ENCODE results near the gene MRPL51. TPM values are rescaled to one million over a fixed set of nuclear protein-coding genes. Genes with fewer than 3 reads are reported as not detected.
A peak's percentile ranks its signal among the peaks of the same experiment; 100 is the strongest.

MRPL51 gene
- total and polyA plus RNA-seq, 2 experiments from 2014 or later: 93.9 to 463 TPM

GRCh38 chr12:6494968-6495367, 1.9 kb upstream of the MRPL51 start (continued):
- no peak for TF ChIP-seq ZNF462 (CRISPR knock-in tag; IDR thresholded peaks at IDR 0.05)
- no peak for TF ChIP-seq CTCF (conservative IDR thresholded peaks at IDR 0.05; ENCODE audit: low read depth in 2 of 2)
- TF ChIP-seq EZH2 (IDR thresholded peaks at IDR 0.05; ENCODE audit: low read depth, unreplicated experiment): no peak

- Histone ChIP-seq H3K4me3 (peak overlapping the region; percentile 70), H3K79me2 (replicated peaks; ENCODE audit: insufficient read depth) (peaks cover 60% of the 10 kb centered on the region), H3K27me3 (ENCODE audit: insufficient read depth) (no peaks in the 10 kb centered on the region), H2AFZ (no peak overlapping the region), H3K36me3 (ENCODE audit: insufficient read depth) (peaks cover 27% of the 10 kb centered on the region), H3K4me2 (peak overlapping the region; percentile 81), H3K9me2 (ENCODE audit: insufficient read depth) (no peaks in the 10 kb centered on the region), H3K4me1 (ENCODE audit: insufficient read depth) (peaks cover 27% of the 10 kb centered on the region), H4K20me1 (replicated peaks; ENCODE audit: insufficient read depth) (peaks cover 14% of the 10 kb centered on the region), H3F3A (replicated peaks; ENCODE audit: low read depth) (peaks cover 8% of the 10 kb centered on the region; the same call in 1 of the 2 replicates), H3K27ac (ENCODE audit: low read depth) (peak overlapping the region; percentile 53)
- no peaks in the 10 kb centered on the region for H3K9me3 Mint-ChIP-seq
- peak; percentile 18 for DNase-seq (ENCODE audit: low spot score)
- peaks cover 4% of the 10 kb centered on the region for H3K27me3 Mint-ChIP-seq (ENCODE audit: insufficient read depth, low read depth, poor library complexity)
- peak overlapping the region; percentile 97 for H3K4me3 Mint-ChIP-seq
- peak overlapping the region; percentile 97 for H3K27ac Mint-ChIP-seq
- H3K4me1 Mint-ChIP-seq: peaks cover 13% of the 10 kb centered on the region; the same call in 2 of the 3 replicates
- H3K36me3 Mint-ChIP-seq (ENCODE audit: low read depth): peaks cover 54% of the 10 kb centered on the region
- no peak for ATAC-seq
- TF ChIP-seq POLR2AphosphoS5 (IDR thresholded peaks at IDR 0.05; ENCODE audit: low read depth) (no peak), CTCF (conservative IDR thresholded peaks at IDR 0.05; ENCODE audit: low read depth in 2 of 2) (peak in 1 of 2 experiments; percentile 33; a peak in 2 of 4 replicates), EZH2 (IDR thresholded peaks at IDR 0.05; ENCODE audit: low read depth, unreplicated experiment) (no peak), STAT1 (IDR thresholded peaks at IDR 0.05; ENCODE audit: unreplicated experiment) (no peak), ETS1 (IDR thresholded peaks at IDR 0.05) (no peak), ZNF331 (CRISPR knock-in tag; IDR thresholded peaks at IDR 0.05; ENCODE audit: low read depth) (no peak), REST (IDR thresholded peaks at IDR 0.05; ENCODE audit: unreplicated experiment) (no peak)
These were observed 1.2 kb upstream of the MRPL51 start for GRCh38 chr12:6494258-6494743.
